Dermis blood vessel endothelial cell (primary cell): ENCODE results near the gene PHF2. TPM values are rescaled to one million over a fixed set of nuclear protein-coding genes. Genes with fewer than 3 reads are reported as not detected.

Source experiments
- DNase-seq: peaks from one replicate; pipeline ENCODE4 v3.0.0; 2010
- total RNA-seq: library from RNA; depleted of rRNA; stranded (reverse); fragments of >200 nt; gene quantifications from 2 replicates; pipeline ENCODE4 v1.2.3, GENCODE V29; 2014

Gene PHF2
- total RNA-seq, 1 donor from 2014 or later, result 16.0 TPM

DNA sequence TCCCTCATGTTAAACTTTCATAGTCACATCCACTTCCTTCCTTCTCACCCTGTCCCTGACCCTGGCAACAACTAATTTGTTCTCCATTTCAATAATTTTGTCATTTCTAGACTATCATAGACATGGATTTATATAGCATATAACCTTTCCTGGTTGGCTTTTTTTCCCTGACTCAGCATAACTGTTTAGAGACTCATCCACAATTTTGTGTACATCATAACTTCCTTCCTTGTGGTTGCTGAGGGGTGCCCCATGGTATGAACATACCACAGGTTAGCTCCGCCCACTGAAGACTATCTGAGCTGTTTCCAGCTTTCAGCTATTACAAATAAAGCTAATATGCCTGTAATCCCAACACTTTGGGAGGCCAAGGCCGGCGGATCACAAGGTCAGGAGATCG, 137.3 kb downstream of the PHF2 start:
- DNase-seq, result no peak

DNA sequence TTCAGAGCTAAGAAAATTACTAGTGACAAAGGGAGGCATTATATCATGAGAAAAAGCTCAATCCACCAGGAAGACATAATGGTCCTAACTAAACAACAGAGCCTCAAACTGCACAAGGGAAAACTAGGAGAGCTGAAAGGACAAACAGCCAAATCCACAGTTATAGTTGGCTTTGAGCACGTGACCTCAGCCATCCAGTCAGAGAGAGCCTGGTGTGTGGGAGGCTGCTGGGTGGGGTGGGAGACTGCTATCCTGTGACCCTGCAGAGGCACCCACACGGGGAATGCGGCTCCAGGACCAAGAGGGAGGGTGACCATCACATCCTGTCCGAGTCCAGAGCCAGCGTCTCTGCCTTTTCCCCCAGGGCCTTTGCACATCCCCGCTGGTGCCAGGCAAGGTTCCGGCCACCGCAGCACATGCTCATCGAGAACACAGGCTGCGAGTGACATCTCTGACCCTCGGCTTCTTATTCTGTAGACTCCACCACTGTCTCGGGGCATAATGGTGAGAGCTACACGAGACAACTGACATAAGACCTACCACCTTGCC, 145.1 kb downstream of the PHF2 start:
- DNase-seq, result no peak

DNA sequence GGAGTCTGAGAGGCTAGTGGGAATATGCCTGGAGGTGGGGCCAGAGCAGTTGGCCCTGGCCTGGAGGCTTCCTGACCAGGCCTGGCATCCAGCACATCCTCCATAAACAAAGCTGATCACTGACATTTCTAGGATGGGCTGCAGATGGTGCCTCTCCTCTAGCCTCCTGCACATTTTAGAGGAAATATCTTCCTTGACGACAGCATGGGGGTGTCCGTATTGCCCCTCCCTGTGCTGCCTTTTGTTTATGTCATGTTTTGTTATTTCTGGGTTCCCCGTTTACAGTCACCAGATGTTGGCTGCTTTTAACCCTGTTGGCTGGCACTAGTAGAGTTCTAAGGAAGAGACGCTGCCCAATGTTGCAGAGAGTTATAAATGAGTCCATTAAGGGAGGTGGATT, 148.5 kb downstream of the PHF2 start:
- DNase-seq, result no peak

DNA sequence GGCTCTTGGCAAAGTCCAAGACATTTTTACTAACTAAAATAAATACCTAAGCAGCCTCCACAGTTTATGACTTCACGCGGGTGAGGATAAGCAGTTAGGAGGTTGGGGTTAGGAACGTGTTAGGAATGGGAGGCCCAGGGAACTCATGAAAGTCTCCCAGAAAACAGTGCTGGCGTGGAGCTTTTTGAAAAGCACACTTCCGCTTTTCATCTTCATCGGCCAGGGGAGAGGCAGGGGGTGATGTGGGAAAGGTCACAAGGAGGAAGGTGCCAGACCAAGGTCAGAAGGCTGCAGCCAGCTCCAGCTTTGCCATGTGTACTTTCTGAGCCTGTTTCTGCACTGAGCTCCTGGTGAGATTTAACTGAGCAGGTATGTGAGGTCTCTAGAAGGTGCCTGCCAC, 149.0 kb downstream of the PHF2 start:
- DNase-seq, result no peak

DNA sequence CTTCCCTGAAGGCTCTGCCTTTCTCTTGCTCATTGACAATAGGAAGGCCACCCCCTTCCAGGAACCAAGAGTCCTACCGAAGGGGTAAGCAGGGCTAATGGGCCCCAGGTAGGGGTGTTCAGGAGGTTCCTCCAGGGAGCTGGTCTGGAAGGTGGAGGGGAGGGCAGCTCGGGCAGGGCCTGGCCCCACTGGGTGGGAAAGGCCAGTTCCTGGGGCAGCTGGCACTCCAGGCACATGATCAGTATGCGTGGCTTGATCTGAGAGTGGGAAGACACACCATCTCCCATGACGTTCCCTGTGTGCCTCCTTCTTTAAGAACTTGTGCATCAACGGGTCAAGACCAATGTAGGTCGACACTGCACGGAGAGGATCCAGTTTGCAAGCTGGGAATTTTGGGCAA, 149.8 kb downstream of the PHF2 start:
- DNase-seq, result no peak

Other genes with a start within 250 kb of the PHF2 start
- 86.4 and 172 TPM in 2 replicates for gene FAM120A, start 124.9 kb upstream of the PHF2 start, total RNA-seq
- gene FAM120AOS, start 123.0 kb upstream of the PHF2 start, total RNA-seq, result 34.9 and 37.1 TPM in 2 replicates